Cardiac muscle cell (in vitro differentiated cells and primary cell): ENCODE measurements around the gene KLF12. TPM values are rescaled to one million over a fixed set of nuclear protein-coding genes. Genes with fewer than 3 reads are reported as not detected.

Experiments
- DNase-seq, 2 donors: peaks; one replicate each; pipeline versions ENCODE4 v3.0.0 to v3.0.0-alpha.2; 2010 to 2017; ENCODE audit warnings: low read depth in 1 of 2, low spot score in 1 of 2
- H3K27ac ChIP-seq: fragments of 200-600 bp; sonication (generic); 2 replicates; pipeline ENCODE4 v1.5.1; 2016
- H3K27me3 ChIP-seq: fragments of 200-600 bp; sonication (generic); 2 replicates; pipeline ENCODE4 v1.6.0; 2016; ENCODE audit warnings: control low read depth
- H3K36me3 ChIP-seq: fragments of 200-600 bp; sonication (generic); 2 replicates; pipeline ENCODE4 v1.5.1; 2016; ENCODE audit warnings: control low read depth
- H3K4me1 ChIP-seq: fragments of 200-600 bp; sonication (generic); 2 replicates; pipeline ENCODE4 v1.8.1; 2017; ENCODE audit warnings: low read depth, mild to moderate bottlenecking, mixed run types
- H3K4me3 ChIP-seq: fragments of 200-600 bp; sonication (generic); 2 replicates; pipeline ENCODE4 v1.5.1; 2016; ENCODE audit warnings: mild to moderate bottlenecking
- H3K9me3 ChIP-seq: fragments of 200-600 bp; sonication (generic); 2 replicates; pipeline ENCODE4 v1.5.1; 2017; ENCODE audit warnings: low read depth, mild to moderate bottlenecking, control low read depth
- CTCF ChIP-seq: IDR thresholded peaks from 2 replicates; pipeline ENCODE4 v1.5.1; 2012; ENCODE audit warnings: low read depth, mild to moderate bottlenecking, low read length
- polyA plus RNA-seq: library from polyadenylated mRNA; unstranded; fragments of >200 nt; fragmentation: Nextera tagmentation; extraction: Ambion mirVana; gene quantifications from 2 replicates; pipeline ENCODE4 v1.2.1, GENCODE V29; 2016
- total RNA-seq: library from RNA; depleted of rRNA; stranded (reverse); fragments of >200 nt; gene quantifications from 2 replicates; pipeline ENCODE4 v1.2.3, GENCODE V29; 2016

KLF12 gene
- total RNA-seq (13.0 and 17.8 TPM in 2 replicates), polyA plus RNA-seq (6.4 and 9.1 TPM in 2 replicates)

- peak within 1 kb of the TSS; percentile 84 for H3K27ac ChIP-seq
- peaks cover 25% of the 10 kb centered on the region for H3K4me1 ChIP-seq
- TF ChIP-seq CTCF: no peak
- no peaks in the 10 kb centered on the region for H3K36me3 ChIP-seq
- no peaks in the 10 kb centered on the region for H3K9me3 ChIP-seq
- DNase-seq: peak; percentile 96 to 97
- H3K4me3 ChIP-seq: peak within 1 kb of the TSS; percentile 95
- H3K27me3 ChIP-seq: no peaks in the 10 kb centered on the region
These were observed at the start of gene KLF12 for GRCh38 chr13:74134221-74134776. KLF12 (minus strand) TSS chr13:74134404.

GRCh38 chr13:74182491-74182890, 48.3 kb upstream of the KLF12 start:
- H3K36me3 ChIP-seq: no peaks in the 10 kb centered on the region
- no peak for DNase-seq
- H3K27me3 ChIP-seq: no peaks in the 10 kb centered on the region
- no peak for TF ChIP-seq CTCF
- H3K9me3 ChIP-seq: no peaks in the 10 kb centered on the region
- no peak overlapping the region for H3K4me3 ChIP-seq
- H3K4me1 ChIP-seq: no peaks in the 10 kb centered on the region
- H3K27ac ChIP-seq: no peak overlapping the region

GRCh38 chr13:74174810-74175209, 40.6 kb upstream of the KLF12 start:
- no peaks in the 10 kb centered on the region for H3K4me1 ChIP-seq
- no peaks in the 10 kb centered on the region for H3K36me3 ChIP-seq
- no peak overlapping the region for H3K27ac ChIP-seq
- no peak for TF ChIP-seq CTCF
- H3K27me3 ChIP-seq: no peaks in the 10 kb centered on the region
- DNase-seq: no peak
- no peaks in the 10 kb centered on the region for H3K9me3 ChIP-seq
- no peak overlapping the region for H3K4me3 ChIP-seq

- Histone ChIP-seq H3K36me3 (no peaks in the 10 kb centered on the region), H3K9me3 (no peaks in the 10 kb centered on the region), H3K27ac (no peak overlapping the region), H3K4me1 (peaks cover under 1% of the 10 kb centered on the region), H3K27me3 (no peaks in the 10 kb centered on the region), H3K4me3 (no peak overlapping the region)
- no peak for TF ChIP-seq CTCF
- no peak for DNase-seq
These were observed 39.6 kb upstream of the KLF12 start for GRCh38 chr13:74173822-74174221.

DNA sequence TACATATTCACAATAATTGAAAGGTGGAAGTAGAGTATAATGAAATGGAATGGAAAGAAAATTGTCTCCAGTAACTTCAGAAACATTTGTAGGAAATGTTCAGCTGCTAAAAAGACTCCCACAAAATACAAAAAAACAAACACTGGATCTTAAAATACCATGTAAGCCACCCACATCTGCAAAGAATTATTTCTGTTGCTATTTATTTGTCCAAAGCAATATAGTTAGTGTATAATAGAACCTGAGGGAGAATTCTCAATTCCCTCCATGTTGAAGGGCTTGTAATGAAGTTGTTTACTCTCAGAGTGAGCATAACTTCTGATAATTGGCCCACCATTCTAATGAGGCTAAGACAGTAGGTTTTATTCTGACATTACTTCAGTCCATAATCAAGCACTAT, 37.4 kb upstream of the KLF12 start:
- H3K9me3 ChIP-seq: no peaks in the 10 kb centered on the region
- peaks cover 9% of the 10 kb centered on the region for H3K4me1 ChIP-seq
- no peak overlapping the region for H3K27ac ChIP-seq
- H3K27me3 ChIP-seq: no peaks in the 10 kb centered on the region
- DNase-seq: no peak
- no peak for TF ChIP-seq CTCF
- no peaks in the 10 kb centered on the region for H3K36me3 ChIP-seq
- no peak overlapping the region for H3K4me3 ChIP-seq
